Activated T-cell treated with anti-CD3 and anti-CD28 coated beads, Interleukin-2, amount 50 U/mL, for 24 hours (primary cell): ENCODE results near the gene LSM2.

Experiments used
- DNase-seq: peaks from one replicate; pipeline ENCODE4 v3.0.0-alpha.2; 2020
- H3K27ac Mint-ChIP-seq: 2 replicates; pipeline ENCODE4 v1.8.0; 2020; ENCODE audit warnings: mild to moderate bottlenecking, mixed read lengths
- H3K27me3 Mint-ChIP-seq: 2 replicates; pipeline ENCODE4 v1.8.0; 2020; ENCODE audit warnings: mixed read lengths
- H3K36me3 Mint-ChIP-seq: 2 replicates; pipeline ENCODE4 v1.8.0; 2020; ENCODE audit warnings: low read depth, mixed read lengths
- H3K4me1 Mint-ChIP-seq: 2 replicates; pipeline ENCODE4 v1.8.0; 2020; ENCODE audit warnings: low read depth, mixed read lengths
- H3K4me3 Mint-ChIP-seq: 2 replicates; pipeline ENCODE4 v1.8.0; 2020; ENCODE audit warnings: mild to moderate bottlenecking, moderate library complexity, mixed read lengths
- H3K9me3 Mint-ChIP-seq: 2 replicates; pipeline ENCODE4 v1.8.0; 2020; ENCODE audit warnings: mixed read lengths

LSM2 gene

GRCh38 chr6:31778999-31779885 lies 27.5 kb downstream of the LSM2 start:
- DNase-seq, result no peak

DNA sequence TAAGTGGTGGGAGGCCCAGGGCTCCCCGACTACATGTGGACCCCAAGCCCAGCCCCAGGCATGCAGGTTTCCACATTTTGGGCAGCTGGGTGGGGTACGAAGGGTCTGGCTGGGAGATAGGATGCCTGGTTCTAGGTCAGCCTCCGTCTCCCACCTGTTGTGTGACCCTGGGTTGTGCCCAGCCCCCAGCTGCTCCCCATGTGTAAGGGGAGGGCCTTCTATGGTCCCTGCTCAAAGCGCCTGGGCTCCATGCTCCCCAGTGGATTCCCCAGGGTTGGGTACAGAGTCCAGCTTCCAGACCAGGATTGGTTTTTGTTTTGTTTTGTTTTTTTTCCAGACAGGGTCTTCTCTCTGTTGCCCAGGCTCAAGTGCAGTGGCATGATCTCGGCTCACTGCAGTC lies 28.6 kb downstream of the LSM2 start:
- Mint-ChIP-seq H3K4me3 (no peak overlapping the region), H3K27me3 (no peaks in the 10 kb centered on the region), H3K36me3 (peaks cover 60% of the 10 kb centered on the region), H3K4me1 (peaks cover 35% of the 10 kb centered on the region), H3K9me3 (no peaks in the 10 kb centered on the region), H3K27ac (peak overlapping the region; percentile 71)
- DNase-seq, result no peak

More at GRCh38 chr6:31778999-31779885, 27.5 kb downstream of the LSM2 start:
- peaks cover 70% of the 10 kb centered on the region for H3K36me3 Mint-ChIP-seq
- no peak overlapping the region for H3K27ac Mint-ChIP-seq
- no peak overlapping the region for H3K4me3 Mint-ChIP-seq
- peaks cover 30% of the 10 kb centered on the region for H3K4me1 Mint-ChIP-seq
- no peaks in the 10 kb centered on the region for H3K9me3 Mint-ChIP-seq
- H3K27me3 Mint-ChIP-seq, result no peaks in the 10 kb centered on the region

GRCh38 chr6:31777667-31778050 lies 29.1 kb downstream of the LSM2 start:
- H3K4me1 Mint-ChIP-seq, result peaks cover 41% of the 10 kb centered on the region
- DNase-seq, result no peak
- peaks cover 55% of the 10 kb centered on the region for H3K36me3 Mint-ChIP-seq
- no peak overlapping the region for H3K4me3 Mint-ChIP-seq
- H3K27ac Mint-ChIP-seq, result peak overlapping the region; percentile 71
- no peaks in the 10 kb centered on the region for H3K9me3 Mint-ChIP-seq
- H3K27me3 Mint-ChIP-seq, result no peaks in the 10 kb centered on the region

DNA sequence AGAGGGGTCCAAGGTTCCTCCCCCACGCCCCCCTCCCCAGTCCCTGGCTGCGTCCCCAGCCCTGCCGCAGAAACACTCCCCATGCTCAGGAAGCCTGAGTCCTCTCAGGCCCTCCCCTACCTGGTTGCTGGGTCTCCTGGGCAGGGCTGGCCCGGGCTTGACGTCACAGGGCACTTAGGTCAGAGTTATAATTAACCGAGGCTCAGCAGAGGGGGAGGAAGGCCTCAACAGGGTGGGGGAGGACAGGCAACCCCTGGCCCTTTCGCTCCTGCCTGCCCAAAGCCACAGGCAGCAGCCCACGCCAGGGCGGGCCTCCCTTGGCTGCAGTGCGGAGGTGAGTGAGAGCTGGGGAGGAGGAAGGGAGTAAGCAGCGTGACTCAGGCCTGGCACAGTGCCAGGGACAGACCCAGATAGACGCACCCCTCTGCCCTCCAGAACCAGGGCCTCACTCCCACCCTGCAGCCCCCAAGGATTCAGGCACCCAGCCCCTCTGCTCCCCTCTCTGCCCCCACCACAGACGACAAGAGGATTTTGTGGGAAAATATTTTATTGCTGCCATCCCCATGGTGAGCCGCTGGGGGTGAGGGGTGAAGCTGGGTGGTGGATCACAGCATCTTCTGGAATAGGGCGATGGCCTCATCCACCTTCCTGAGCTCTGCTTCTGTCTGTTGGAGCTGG lies 29.6 kb downstream of the LSM2 start, which contains the start of gene VWA7:
VWA7 (minus strand) TSS at position 340 of the 678 bp plus-strand sequence. CDS start 549 bp downstream, outside the sequence.
- H3K4me1 Mint-ChIP-seq, result peaks cover 44% of the 10 kb centered on the region
- peaks cover 50% of the 10 kb centered on the region for H3K36me3 Mint-ChIP-seq
- peak; percentile 85 for DNase-seq
- H3K27ac Mint-ChIP-seq, result peak within 1 kb of the TSS; percentile 71
- H3K9me3 Mint-ChIP-seq, result no peaks in the 10 kb centered on the region
- H3K27me3 Mint-ChIP-seq, result no peaks in the 10 kb centered on the region
- H3K4me3 Mint-ChIP-seq, result peak within 1 kb of the TSS; percentile 46

DNA sequence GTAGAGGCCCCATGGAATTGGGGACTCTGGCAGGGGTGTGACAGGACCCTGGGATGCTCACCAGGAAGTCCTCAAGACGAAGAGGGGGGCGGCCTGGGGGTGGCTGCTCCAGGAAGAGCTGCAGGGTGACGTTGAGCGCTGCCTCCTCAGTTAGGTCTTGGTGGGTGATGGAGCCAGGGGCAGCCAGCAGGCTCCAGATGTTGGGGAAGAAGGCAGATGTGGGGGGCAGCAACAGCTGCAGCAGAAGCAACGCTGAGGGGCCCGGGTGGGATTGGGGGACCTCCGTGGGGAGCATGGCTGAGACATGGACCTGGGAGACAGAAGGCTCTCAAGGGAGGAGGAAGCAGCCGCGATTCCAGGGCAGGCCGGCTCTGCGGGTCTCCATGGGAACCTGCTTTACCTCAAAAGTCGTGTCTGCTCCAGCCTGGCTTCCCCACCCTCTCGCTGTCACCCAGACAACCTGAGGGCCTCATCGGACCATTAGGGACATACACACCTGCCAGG lies 30.2 kb downstream of the LSM2 start:
- Mint-ChIP-seq H3K27me3 (no peaks in the 10 kb centered on the region), H3K4me1 (peaks cover 47% of the 10 kb centered on the region), H3K36me3 (peaks cover 44% of the 10 kb centered on the region), H3K27ac (peak overlapping the region; percentile 71), H3K4me3 (peak overlapping the region; percentile 29), H3K9me3 (peaks cover under 1% of the 10 kb centered on the region)
- no peak for DNase-seq

DNA sequence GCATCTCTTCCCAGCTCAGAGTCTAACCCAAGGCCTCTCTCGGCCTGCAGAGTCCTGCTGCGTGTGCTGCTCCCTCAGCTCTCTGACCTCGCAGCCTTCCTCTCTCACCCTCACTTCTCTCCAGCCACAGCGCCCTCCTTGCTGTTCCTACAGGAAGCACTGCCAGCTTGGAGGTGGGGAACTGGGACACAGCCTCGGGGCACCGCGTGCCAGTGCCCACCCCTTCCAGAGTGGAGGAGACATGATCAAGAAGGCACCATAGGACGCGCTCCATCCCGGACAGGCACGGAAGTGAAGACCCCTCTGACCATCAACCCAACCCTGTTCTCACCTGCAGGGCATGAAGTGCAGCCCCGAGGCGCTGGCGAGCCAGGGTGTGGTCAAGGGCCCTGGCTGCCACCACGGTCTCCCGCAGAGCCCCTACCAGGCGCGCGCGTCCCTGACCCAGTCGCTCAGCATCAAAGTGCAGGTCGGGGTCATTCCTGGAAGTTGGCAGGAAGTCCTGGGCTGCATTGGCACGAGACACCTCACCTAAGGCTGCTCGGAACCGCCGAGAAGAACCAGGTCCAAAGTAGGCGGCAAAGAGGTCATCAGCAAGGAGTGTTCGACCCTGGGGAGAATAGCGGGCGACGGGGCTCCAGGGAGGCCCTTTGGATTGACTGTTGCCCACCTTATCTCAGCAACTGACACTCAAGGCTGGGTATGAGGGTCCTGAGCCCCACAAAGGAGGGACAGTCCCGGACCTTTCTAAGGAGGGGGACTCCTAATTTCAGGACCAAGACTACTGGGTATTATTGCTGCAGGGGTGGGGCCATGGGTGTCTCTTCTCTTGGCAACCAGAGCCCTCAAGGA lies 30.9 kb downstream of the LSM2 start:
- H3K4me1 Mint-ChIP-seq, result peaks cover 53% of the 10 kb centered on the region
- H3K36me3 Mint-ChIP-seq, result peaks cover 41% of the 10 kb centered on the region
- peaks cover 5% of the 10 kb centered on the region for H3K9me3 Mint-ChIP-seq
- H3K27ac Mint-ChIP-seq, result peak overlapping the region; percentile 71
- no peaks in the 10 kb centered on the region for H3K27me3 Mint-ChIP-seq
- H3K4me3 Mint-ChIP-seq, result no peak overlapping the region
- DNase-seq, result no peak

DNA sequence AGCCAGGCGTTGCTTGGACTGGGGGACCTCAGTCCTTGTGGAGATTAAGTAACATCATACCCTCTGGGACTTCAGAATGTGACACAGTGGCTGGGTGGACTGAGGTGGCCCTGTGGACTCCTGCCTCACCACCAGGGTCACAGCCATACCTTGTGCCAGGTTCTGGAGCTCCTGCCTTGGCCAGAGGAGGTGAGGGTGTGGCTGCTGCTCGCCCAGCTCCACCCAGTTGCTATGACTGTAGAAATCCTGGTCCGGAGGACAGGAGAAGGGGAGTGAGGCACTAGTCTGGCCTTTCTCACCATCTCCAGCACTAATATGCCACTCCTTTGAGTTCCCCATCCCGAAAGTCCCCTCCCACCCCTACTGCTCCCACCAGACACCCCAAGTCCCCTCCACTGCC lies 31.6 kb downstream of the LSM2 start:
- Mint-ChIP-seq H3K27me3 (no peaks in the 10 kb centered on the region), H3K36me3 (peaks cover 34% of the 10 kb centered on the region), H3K4me3 (no peak overlapping the region), H3K27ac (peak overlapping the region; percentile 26), H3K4me1 (peaks cover 53% of the 10 kb centered on the region), H3K9me3 (peaks cover 5% of the 10 kb centered on the region)
- no peak for DNase-seq

DNA sequence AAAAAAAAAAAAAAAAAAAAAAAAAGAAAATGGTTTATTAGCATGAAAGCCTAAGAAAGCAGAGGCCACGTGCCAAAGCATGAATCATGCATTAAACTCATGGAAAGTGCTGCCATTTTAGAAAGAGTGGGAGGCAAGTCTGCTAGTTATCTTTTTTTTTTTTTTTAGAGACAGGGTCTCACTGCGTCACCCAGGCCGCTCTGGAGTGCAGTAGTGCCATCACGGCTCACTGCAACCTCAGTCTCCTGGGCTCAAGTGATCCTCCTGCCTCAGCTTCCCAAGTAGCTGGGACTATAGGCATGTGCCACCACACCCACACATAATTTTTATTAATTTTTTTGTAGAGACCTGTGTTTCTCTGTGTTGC lies 34.8 kb downstream of the LSM2 start:
- Mint-ChIP-seq H3K9me3 (peaks cover 5% of the 10 kb centered on the region), H3K36me3 (peaks cover 4% of the 10 kb centered on the region), H3K4me3 (no peak overlapping the region), H3K4me1 (peaks cover 44% of the 10 kb centered on the region), H3K27ac (peak overlapping the region; percentile 76), H3K27me3 (no peaks in the 10 kb centered on the region)
- DNase-seq, result peak; percentile 60

DNA sequence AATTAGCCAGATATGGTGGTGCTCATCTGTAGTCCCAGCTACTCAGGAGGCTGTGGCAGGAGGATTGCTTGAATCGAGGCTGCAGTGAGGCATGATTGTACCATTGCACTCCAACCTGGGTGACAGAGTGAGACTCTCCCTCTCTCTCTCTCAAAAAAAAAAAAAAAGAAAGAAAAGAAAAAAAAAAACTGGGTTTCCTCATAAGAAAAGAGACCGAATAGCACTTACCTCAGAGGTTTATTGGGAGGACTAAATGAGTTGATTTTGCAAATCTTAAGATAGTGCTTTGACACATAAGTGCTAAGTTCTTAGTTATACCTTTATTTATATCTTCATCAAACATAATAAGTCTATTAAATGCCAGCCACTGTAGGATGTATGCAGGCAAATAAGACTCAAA lies 35.9 kb downstream of the LSM2 start:
- Mint-ChIP-seq H3K36me3 (peaks cover 4% of the 10 kb centered on the region), H3K4me1 (peaks cover 36% of the 10 kb centered on the region), H3K9me3 (peaks cover 5% of the 10 kb centered on the region), H3K4me3 (no peak overlapping the region), H3K27ac (no peak overlapping the region), H3K27me3 (no peaks in the 10 kb centered on the region)
- DNase-seq, result no peak

DNA sequence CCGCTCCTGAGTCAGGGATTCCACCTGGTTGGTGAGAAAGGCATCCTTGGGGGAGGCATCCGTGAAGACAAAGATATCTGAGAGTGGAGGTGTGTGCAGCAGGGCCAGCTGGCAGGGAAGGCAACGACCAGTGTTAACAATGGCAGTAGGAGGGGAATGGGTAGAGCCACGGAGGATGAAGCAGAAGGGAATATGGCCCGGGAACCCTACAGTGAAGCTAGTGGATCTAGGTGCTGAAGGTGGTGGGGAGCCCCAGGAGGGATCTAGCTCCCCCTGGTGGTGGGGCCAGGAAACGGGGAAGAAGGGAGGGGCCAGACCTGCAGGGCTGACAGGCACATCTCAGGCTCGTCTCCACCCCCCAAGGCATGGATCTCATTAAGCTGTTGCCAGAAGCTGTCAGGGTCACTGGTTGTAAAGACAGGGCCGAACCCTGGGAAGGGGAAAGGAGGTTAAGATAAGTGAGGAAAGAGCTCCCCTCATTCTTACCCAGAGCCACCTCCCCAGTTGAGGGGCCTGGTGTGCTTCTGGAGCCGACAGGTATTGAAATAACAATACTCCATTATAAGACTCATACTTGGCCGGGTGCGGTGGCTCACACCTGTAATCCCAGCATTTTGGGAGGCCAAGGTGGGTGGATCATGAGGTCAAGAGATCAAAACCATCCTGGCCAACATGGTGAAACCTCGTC lies 36.9 kb downstream of the LSM2 start:
- H3K27ac Mint-ChIP-seq, result no peak overlapping the region
- H3K36me3 Mint-ChIP-seq, result peaks cover 5% of the 10 kb centered on the region
- H3K27me3 Mint-ChIP-seq, result no peaks in the 10 kb centered on the region
- DNase-seq, result peak; percentile 86
- no peak overlapping the region for H3K4me3 Mint-ChIP-seq
- peaks cover 5% of the 10 kb centered on the region for H3K9me3 Mint-ChIP-seq
- H3K4me1 Mint-ChIP-seq, result peaks cover 29% of the 10 kb centered on the region

DNA sequence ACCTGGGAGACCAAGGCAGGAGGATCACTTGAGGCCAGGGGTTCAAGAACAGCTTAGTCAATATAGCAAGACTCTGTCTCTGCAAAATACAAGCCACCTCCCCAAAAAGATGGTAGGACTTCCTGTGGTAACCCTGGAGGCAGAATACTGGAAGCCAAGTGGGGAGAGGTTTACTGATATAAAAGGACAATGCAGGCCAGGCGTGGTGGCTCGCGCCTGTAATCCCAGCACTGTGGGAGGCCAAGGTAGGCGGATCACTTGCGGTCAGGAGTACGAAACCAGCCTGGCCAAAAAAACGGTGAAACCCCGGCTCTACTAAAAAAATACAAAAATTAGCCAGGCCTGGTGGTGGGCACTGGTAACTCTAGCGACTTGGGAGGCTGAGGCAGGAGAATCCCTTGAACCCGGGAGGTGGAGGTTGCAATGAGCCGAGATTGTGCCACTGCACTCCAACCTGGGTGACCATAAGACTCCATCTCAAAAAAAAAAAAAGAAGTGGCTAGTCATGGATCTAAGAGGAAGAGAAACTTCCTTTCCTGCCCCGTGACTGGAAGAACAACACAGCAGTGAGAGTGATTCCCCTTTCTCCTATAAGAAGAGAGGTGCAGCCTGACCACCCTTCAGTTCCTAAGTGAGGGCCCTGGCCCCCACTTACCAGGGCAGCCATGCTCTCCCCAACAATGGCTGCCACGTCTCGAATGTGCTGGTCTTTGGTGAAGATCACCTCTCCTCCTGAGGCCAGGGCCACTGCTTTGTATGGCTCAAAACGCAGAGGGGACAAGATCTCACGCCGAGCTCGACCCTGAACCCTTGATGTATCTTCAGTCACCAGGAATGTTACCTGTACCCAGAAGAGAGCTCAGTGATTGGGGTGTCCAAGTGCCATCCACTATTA lies 38.2 kb downstream of the LSM2 start:
- peaks cover 16% of the 10 kb centered on the region for H3K36me3 Mint-ChIP-seq
- H3K9me3 Mint-ChIP-seq, result peaks cover 5% of the 10 kb centered on the region
- no peak overlapping the region for H3K4me3 Mint-ChIP-seq
- peaks cover 26% of the 10 kb centered on the region for H3K4me1 Mint-ChIP-seq
- no peak overlapping the region for H3K27ac Mint-ChIP-seq
- DNase-seq, result no peak
- H3K27me3 Mint-ChIP-seq, result no peaks in the 10 kb centered on the region

DNA sequence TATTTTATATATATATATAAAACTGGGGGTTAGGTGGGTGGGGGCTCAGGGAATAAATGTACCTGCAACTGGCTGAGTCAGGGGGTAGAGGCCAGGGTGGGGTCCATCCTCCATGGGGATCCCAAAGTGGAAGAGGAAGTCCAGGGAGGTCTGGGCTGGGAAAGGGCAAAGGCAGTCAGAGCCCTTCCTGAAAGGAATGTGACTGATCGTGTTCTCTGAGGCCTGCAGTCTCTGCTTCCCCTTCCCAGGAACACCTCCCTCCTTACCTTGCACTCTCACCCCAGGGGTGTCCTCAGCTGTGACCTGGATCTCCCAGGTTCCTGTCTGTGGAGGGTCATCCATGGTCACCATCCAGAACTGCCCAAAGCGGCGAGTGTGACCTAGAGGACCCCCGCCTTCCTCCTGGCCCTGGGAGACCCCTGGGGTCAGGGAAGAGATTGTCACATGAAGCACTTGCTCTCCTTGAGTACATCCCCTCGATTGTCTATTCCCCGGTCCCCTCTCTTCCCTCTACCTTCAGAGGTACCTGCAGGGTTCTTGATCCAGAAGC lies 39.6 kb downstream of the LSM2 start:
- no peak for DNase-seq
- Mint-ChIP-seq H3K27me3 (no peaks in the 10 kb centered on the region), H3K27ac (no peak overlapping the region), H3K9me3 (peaks cover 5% of the 10 kb centered on the region), H3K4me3 (no peak overlapping the region), H3K36me3 (peaks cover 27% of the 10 kb centered on the region), H3K4me1 (peaks cover 15% of the 10 kb centered on the region)
